Mucosa of descending colon (tissue), 3 donors: ENCODE measurements around the gene PFKFB1. TPM values are rescaled to one million over a fixed set of nuclear protein-coding genes. Genes with fewer than 3 reads are reported as not detected.

Experiments used
- ATAC-seq: fragments of 200-7000 bp; cut with Tn5 transposase; one replicate; pipeline ENCODE4 v1.9.1; 2020; ENCODE audit warnings: mild to moderate bottlenecking, moderate library complexity
- DNase-seq, 3 donors: peaks; one replicate each; pipeline ENCODE4 v3.0.0-alpha.2; 2020
- H3K36me3 ChIP-seq: fragments of 200-600 bp; one replicate; pipeline ENCODE4 v1.8.0; 2021; ENCODE audit warnings: low read depth, mild to moderate bottlenecking
- H3K4me1 ChIP-seq: fragments of 200-600 bp; one replicate; pipeline ENCODE4 v1.8.0; 2021; ENCODE audit warnings: low read depth, mild to moderate bottlenecking
- H3K4me3 ChIP-seq: fragments of 200-600 bp; one replicate; pipeline ENCODE4 v1.8.0; 2021; ENCODE audit warnings: mild to moderate bottlenecking
- H3K9me3 ChIP-seq: fragments of 200-600 bp; one replicate; pipeline ENCODE4 v1.8.0; 2021; ENCODE audit warnings: mild to moderate bottlenecking
- CTCF ChIP-seq: fragments of 200-600 bp; IDR thresholded peaks from one replicate; pipeline ENCODE4 v1.8.0; 2022; ENCODE audit warnings: antibody characterized with exemption, mild to moderate bottlenecking
- intact Hi-C, 2 donors: fragments of 100-400 bp; cut with DNase I in 1 of 2; cut with micrococcal nuclease in 1 of 2; formaldehyde crosslinking; loops; one replicate each; pipeline versions ENCODE4 v1.11.0 to v1.11.1; 2022; cut with DNase I, micrococcal nuclease
- total RNA-seq, 3 donors: library from RNA; stranded (reverse); fragmentation: NEBNext Ultra II Directional in 2 of 3; extraction: Animal tissue kit (Norgen Biotek cat#: 25700) in 2 of 3; gene quantifications; one replicate each; pipeline versions ENCODE4 v1.2.1 to v1.2.4, GENCODE V29; 2021 to 2023
- donor health status: DM: no; HTN: no; CAD: no; lungs with moderate emphysema.
- donor health status: DM: no; HTN: no; CAD: no.
- donor health status: DM: no; HTN: yes; CAD: no.

PFKFB1 gene
- total RNA-seq, 3 donors from 2014 or later: 0.19 to 0.29 TPM; not detected in 1

- intact Hi-C loops: no loop called here
- ATAC-seq (no peak), DNase-seq (no peak)
- Histone ChIP-seq H3K4me1 (peaks cover 13% of the 10 kb centered on the region), H3K36me3 (no peaks in the 10 kb centered on the region), H3K4me3 (no peak overlapping the region), H3K9me3 (no peaks in the 10 kb centered on the region)
- no peak for TF ChIP-seq CTCF
Observed at GRCh38 chrX:55004231-55004630, 10.2 kb upstream of the PFKFB1 start.

- DNase-seq (peak; percentile 91 to 96 (median 92)), ATAC-seq (peak; percentile 96)
- Histone ChIP-seq H3K4me1 (no peaks in the 10 kb centered on the region), H3K4me3 (peak within 1 kb of the TSS; percentile 12), H3K9me3 (no peaks in the 10 kb centered on the region), H3K36me3 (no peaks in the 10 kb centered on the region)
- intact Hi-C loops: no loop called here
- TF ChIP-seq CTCF: no peak
Observed at GRCh38 chrX:54999717-55000598, 6.0 kb upstream of the PFKFB1 start, which contains the start of gene APEX2. Gene APEX2, plus strand, starts transcription at chrX:55000363. Its CDS starts 60 bp downstream, at chrX:55000423.

- TF ChIP-seq CTCF: no peak
- no peaks in the 10 kb centered on the region for H3K4me1 ChIP-seq
- intact Hi-C loops: no loop called here
- no peak overlapping the region for H3K4me3 ChIP-seq
- no peaks in the 10 kb centered on the region for H3K36me3 ChIP-seq
- ATAC-seq (no peak), DNase-seq (no peak)
- no peaks in the 10 kb centered on the region for H3K9me3 ChIP-seq
Observed at GRCh38 chrX:54995621-54996020, 1.6 kb upstream of the PFKFB1 start.

- Histone ChIP-seq H3K9me3 (no peaks in the 10 kb centered on the region), H3K36me3 (no peaks in the 10 kb centered on the region), H3K4me1 (no peaks in the 10 kb centered on the region), H3K4me3 (no peak overlapping the region)
- ATAC-seq (no peak), DNase-seq (no peak)
- TF ChIP-seq CTCF: no peak
- intact Hi-C loops: no loop called here
Observed at GRCh38 chrX:54994668-54995351, 822 bp upstream of the PFKFB1 start.

GRCh38 chrX:54992911-54993622 is 921 bp downstream of the PFKFB1 start:
- no peak for ATAC-seq
- Histone ChIP-seq H3K4me1 (no peaks in the 10 kb centered on the region), H3K9me3 (no peaks in the 10 kb centered on the region), H3K4me3 (no peak overlapping the region), H3K36me3 (no peaks in the 10 kb centered on the region)
- no peak for TF ChIP-seq CTCF
- intact Hi-C loops: no loop called here
- no peak for DNase-seq
